Measurements from ENCODE around the gene ELP1.
A peak's percentile ranks its signal among the peaks of the same experiment; 100 is the strongest.

Gene ELP1

GRCh38 chr9:108933718-108934322 is at the start of gene ELP1:
TSS of gene ELP1 (minus strand) at chr9:108934124. CDS start at chr9:108931146, 2,978 bp downstream.
- DNase-seq: peak; percentile 97

GRCh38 chr9:108980893-108981292 is 47.0 kb upstream of the ELP1 start:
- DNase-seq: no peak

GRCh38 chr9:108978205-108978604 is 44.3 kb upstream of the ELP1 start:
- no peak for DNase-seq

DNA sequence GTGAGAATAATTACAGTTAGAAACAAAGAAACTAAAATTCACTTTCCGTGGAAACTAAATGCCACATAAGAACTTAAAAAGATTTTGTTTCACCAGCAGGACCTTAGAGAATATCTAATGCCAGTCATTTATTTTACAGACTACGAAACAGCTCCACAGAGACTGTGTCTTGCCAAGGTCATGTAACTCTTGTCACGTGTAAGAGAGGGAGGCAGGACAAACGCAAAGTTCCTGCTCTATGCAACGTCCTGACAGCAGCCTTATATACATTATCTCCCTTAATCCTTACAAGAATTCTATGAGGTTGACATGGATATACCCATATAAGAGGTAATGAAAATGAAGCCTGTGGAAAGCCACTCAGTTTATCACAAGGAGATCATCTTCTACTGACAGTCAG is 40.0 kb upstream of the ELP1 start:
- DNase-seq: no peak

DNA sequence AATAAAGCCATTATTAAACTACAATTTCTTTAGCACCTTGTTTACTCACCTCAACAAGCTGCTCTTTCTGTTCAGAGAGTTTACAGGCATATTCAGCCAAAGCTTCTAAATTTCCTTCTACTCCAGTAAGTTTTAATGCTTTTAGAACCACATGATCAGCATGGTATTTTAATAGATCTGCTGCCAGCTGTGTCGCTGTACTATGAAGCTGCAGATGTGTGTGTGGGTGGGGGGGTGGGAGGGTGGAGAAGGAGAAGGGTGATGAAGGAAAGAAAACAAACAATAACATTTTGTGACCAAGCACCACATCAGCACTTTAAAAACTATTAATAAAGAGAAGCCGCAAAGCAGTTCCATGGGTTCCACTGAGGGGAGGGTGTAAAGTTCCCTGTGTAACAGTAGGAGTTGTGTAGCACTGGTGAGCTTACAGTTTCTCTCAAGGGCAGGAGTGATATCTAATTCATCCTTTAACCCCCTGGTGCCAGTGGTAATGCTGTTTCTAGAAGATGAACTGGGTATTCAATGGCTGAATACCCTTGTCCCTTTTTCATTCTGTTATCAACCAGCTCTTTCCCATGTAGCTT is 38.8 kb upstream of the ELP1 start:
- DNase-seq: no peak

DNA sequence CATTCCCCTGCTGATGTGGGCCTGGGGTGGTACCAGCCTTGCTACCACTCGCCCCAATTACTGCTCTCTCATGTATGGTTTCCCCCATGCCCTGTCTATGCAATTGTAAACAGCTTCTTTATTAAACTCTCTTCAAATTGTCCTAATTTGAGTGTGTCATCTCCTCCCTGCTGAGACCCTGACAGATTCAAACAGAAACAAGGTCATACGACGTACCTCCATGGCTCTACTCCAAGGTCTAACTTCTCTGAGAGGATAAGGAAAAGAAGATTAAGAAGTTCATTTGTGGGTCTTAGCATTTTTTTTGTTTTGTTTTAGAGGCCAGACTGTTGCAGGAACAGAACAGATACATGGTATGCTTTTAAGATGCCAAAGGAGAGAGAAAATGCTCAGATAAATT is 38.3 kb upstream of the ELP1 start:
- DNase-seq: no peak

DNA sequence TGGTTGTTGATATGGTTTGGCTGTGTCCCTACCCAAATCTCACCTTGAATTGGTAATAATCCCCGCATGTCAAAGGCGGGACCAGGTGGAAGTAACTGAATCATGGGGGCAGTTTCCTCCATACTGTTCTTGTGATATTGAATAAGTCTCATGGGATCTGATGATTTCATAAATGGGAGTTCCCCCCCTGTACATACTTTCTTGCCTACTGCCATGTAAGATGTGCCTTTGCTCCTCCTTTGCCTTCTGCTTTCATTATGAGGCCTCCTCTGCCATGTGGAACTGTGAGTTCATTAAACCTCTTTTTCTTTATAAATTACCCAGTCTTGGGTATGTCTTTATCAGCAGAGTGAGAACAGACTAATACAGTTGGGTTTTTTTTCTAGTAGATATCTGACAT is 37.5 kb upstream of the ELP1 start:
- peak; percentile 10 for DNase-seq

DNA sequence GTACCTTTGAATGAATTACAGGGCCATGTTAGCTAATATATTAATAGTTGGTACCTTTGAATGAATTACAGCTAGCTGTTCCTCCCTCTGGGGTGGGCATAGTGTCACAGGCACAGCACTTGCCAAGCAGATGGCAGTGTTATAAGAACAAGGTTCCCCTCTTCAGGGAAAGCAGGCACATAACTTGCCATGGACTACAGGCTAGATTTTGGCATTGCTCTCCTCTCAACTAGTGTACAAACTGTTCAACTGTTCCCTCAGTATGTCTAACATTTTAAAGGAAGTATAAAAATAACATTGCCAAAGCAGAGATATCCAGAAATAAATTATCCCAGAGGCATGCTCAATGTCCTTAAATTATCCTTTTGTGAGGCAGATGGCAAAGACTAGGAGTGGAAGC is 34.0 kb upstream of the ELP1 start:
- DNase-seq: no peak

GRCh38 chr9:108963459-108964143 is 29.7 kb upstream of the ELP1 start:
- no peak for DNase-seq

GRCh38 chr9:108961151-108961550 is 27.2 kb upstream of the ELP1 start:
- no peak for DNase-seq

DNA sequence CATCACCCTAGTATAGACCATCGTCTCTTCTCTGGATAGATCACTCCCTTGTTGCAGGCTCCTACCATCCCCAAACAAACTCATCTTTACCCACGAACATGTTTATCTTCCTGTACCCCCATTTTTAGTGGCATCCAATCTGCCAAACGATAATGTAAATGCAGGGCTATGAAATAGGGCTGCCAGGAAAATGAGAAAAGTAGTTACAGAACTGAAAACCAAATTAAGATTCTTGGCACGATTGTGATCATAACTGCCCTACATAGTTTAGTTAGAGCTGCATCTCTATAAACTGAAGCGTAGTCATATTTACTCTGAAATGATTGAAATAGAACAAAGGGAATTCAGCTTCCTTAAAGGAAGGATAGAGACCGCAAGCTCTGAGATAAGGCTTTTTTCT is 26.4 kb upstream of the ELP1 start:
- no peak for DNase-seq

GRCh38 chr9:108956631-108957026 is 22.7 kb upstream of the ELP1 start:
- no peak for DNase-seq

- DNase-seq: no peak
Observed at GRCh38 chr9:108956022-108956630, 22.2 kb upstream of the ELP1 start.

DNA sequence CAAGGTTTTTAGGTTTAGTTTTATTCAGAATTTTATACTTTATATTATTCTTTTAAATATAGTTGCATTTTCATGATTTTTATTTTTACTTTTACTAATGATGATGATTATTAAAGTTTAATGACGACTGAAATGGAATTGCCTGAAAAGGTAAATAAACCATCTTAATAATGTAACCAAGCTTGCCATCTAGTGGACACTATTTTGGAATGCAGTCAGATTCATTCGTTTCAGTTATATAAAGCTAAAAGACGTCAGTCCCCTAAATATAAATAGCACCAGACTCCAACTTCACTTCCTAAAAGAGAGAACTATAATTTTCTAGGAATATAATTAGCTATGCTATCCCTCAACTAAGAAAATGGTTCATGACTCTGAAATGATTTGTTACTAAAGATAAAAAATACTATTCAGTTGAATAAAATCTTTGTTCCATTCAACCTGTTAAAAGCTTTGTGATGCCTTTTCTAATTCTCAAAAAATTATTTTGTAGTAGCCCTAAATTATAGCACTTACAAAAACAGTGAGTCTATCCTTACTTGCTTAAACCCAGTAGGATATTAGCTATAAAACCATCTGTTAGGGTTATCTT is 20.2 kb upstream of the ELP1 start:
- DNase-seq: peak; percentile 53

GRCh38 chr9:108951578-108951977 is 17.7 kb upstream of the ELP1 start:
- no peak for DNase-seq

DNA sequence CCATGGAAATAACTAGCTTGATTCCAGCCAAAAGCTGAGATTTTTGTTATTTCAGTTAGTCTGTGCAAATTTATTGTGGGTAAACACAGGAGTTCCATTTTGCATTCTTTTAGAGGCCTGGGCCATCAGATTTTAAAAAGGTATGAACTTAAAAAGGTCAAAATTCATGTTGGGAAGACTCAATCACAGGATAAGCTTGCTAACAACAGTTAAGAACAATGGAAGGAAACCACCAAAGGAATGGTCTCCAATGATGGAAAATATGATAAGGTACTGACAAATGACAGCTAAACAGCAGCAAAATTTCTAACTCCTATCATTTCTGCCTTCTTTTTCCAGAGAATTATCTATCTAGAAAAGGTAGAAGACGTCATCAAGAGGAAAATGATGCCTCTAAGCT is 16.2 kb upstream of the ELP1 start:
- no peak for DNase-seq

DNA sequence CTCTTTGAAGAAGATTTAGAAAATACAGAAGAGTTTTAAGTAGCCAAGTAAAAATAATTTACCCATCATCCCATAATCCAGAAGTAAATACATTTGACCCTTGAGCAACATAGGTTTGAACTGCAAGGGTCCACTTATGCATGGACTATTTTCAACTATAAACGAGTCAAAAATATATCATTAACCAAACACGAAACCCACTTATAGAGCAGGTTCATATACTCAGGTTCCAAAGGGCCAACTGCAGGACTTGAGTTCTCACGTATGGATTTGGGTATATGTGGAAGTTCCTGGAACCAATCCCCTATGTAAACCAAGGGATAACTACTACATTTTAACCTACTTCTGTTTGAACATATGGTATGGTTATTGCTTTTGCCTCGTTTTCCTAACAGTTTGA is 6.1 kb upstream of the ELP1 start:
- DNase-seq: no peak

DNA sequence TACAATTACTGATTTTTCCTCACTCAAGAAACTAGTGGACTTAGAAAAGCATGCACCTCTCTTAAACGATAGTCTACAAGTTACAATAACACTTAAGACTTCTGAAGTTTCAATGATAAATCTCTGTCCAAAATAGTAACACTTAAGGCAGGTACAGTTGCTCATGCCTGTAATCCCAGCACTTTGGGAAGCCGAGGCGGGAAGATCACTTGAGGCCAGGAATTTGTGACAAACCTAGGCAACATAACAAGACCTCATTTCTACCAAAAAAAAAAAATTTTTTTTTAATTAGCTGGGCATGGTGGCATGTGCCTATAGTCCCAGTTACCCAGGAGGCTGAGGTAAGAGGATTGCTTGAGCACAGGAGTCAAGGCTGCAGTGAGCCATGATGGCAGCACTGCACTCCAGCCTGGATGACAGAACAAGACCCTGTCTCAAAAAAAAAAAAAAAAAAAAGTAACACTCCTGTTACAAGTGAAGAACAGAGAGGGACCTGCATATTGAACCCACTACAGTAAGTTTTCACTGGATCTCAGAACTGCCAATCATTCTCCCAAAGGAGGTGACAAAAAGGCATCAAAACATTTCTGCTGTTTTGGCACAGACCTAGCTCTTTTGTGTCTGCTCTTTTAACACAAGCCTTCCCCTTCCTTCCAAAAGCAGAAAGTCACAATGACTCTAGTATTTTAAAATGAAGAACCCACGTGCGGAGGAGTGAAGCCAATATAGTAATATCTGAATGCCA is 3.8 kb upstream of the ELP1 start:
- DNase-seq: no peak

- DNase-seq: peak; percentile 87
Observed at GRCh38 chr9:108934323-108934893, 484 bp upstream of the ELP1 start, which contains the start of gene ABITRAM. TSS of gene ABITRAM (plus strand) at chr9:108934400. CDS start at chr9:108934487, 87 bp downstream.

- no peak for DNase-seq
Observed at GRCh38 chr9:108933231-108933717, 650 bp downstream of the ELP1 start.

GRCh38 chr9:108928386-108928785 is 5.5 kb downstream of the ELP1 start:
- no peak for DNase-seq

GRCh38 chr9:108924466-108924865 is 9.5 kb downstream of the ELP1 start:
- DNase-seq: no peak
